Breast epithelium (tissue), 3 donors: ENCODE results near the gene GNG11.

Experiments used
- CTCF ChIP-seq, 3 donors: fragments of 450-650 bp; IDR thresholded peaks; one replicate each; pipeline ENCODE4 v1.5.1; 2016 to 2017; ENCODE audit warnings: antibody characterized with exemption in 3 of 3, mild to moderate bottlenecking in 3 of 3, moderate library complexity in 3 of 3
- POLR2AphosphoS5 ChIP-seq, 3 donors: sonication (generic); formaldehyde crosslinking; IDR thresholded peaks; one replicate each; pipeline ENCODE4 v1.6.1; 2017; ENCODE audit warnings: antibody characterized with exemption in 3 of 3

- TF ChIP-seq POLR2AphosphoS5 (IDR thresholded peaks at IDR 0.05) (no peak), CTCF (IDR thresholded peaks at IDR 0.05) (no peak)
Measured at GRCh38 chr7:93894966-93895640, 26.4 kb upstream of the GNG11 start.
